HEK293 (cell line): ENCODE results near the gene ADRA1B.

Experiments used
- CTCF ChIA-PET: fragments of 350-600 bp; formaldehyde crosslinking; extraction: SDS; loops from one replicate; lab custom pipeline; 2021; ENCODE audit warnings: antibody characterized with exemption; lab: Yijun Ruan, JAX
- POLR2A ChIA-PET: fragments of 300-600 bp; formaldehyde crosslinking; extraction: SDS; loops from one replicate; lab custom pipeline; 2020; ENCODE audit warnings: antibody characterized with exemption, inconsistent platforms; lab: Yijun Ruan, JAX
- H3K27ac ChIP-seq: fragments of 200-500 bp; sonication (Bioruptor generic); 2 replicates; pipeline ENCODE4 v1.5.1; 2014; ENCODE audit warnings: low read depth, low read length, control low read depth, inconsistent platforms; ENCODE audit errors: extremely low read depth
- H3K36me3 ChIP-seq, 2 experiments: fragments of 200-500 bp in 1 of 2; sonication (Bioruptor generic) in 1 of 2; 1 replicate in 1 of 2; 2 replicates in 1 of 2; pipeline ENCODE4 v1.5.1; 2014 to 2017; ENCODE audit warnings: inconsistent platforms in 2 of 2, low read length in 2 of 2; ENCODE audit not compliant: control insufficient read depth in 2 of 2, insufficient read depth in 1 of 2
- H3K4me1 ChIP-seq: fragments of 200-500 bp; sonication (Bioruptor generic); 2 replicates; pipeline ENCODE4 v1.5.1; 2014; ENCODE audit warnings: mild to moderate bottlenecking, low read length, inconsistent platforms; ENCODE audit not compliant: control insufficient read depth, insufficient read depth
- H3K4me3 ChIP-seq: 2 replicates; pipeline ENCODE4 v1.5.1; 2011; ENCODE audit warnings: low read depth, mild to moderate bottlenecking, control low read depth, low read length, moderate library complexity
- H3K9me3 ChIP-seq: fragments of 200-500 bp; sonication (Bioruptor generic); 2 replicates; pipeline ENCODE4 v1.5.1; 2014; ENCODE audit warnings: low read depth, low read length, inconsistent platforms; ENCODE audit not compliant: control insufficient read depth, insufficient read depth
- BCL11B ChIP-seq: fragments of 450-650 bp; formaldehyde crosslinking; IDR thresholded peaks from 2 replicates; pipeline ENCODE4 v1.5.1; 2016; ENCODE audit warnings: low read depth, missing biosample characterization, missing genetic modification characterization
- KLF9 ChIP-seq: fragments of 450-650 bp; formaldehyde crosslinking; IDR thresholded peaks from 2 replicates; pipeline ENCODE4 v1.5.1; 2016; ENCODE audit warnings: missing biosample characterization, missing genetic modification characterization, low read depth
- MZF1 ChIP-seq: fragments of 450-650 bp; formaldehyde crosslinking; IDR thresholded peaks from 2 replicates; pipeline ENCODE4 v1.5.1; 2017; ENCODE audit warnings: missing biosample characterization, missing genetic modification characterization, borderline replicate concordance
- OVOL3 ChIP-seq: fragments of 450-650 bp; formaldehyde crosslinking; IDR thresholded peaks from 2 replicates; pipeline ENCODE4 v1.5.1; 2016; ENCODE audit warnings: missing biosample characterization, missing genetic modification characterization
- SCRT1 ChIP-seq: fragments of 450-650 bp; formaldehyde crosslinking; IDR thresholded peaks from 2 replicates; pipeline ENCODE4 v1.5.1; 2016; ENCODE audit warnings: missing biosample characterization, missing genetic modification characterization, borderline replicate concordance
- TCF7L2 ChIP-seq: IDR thresholded peaks from 2 replicates; pipeline ENCODE4 v1.6.1; 2011; ENCODE audit warnings: low read depth, mild to moderate bottlenecking, inconsistent platforms, low read length, moderate library complexity, borderline replicate concordance
- YY2 ChIP-seq: fragments of 450-650 bp; formaldehyde crosslinking; IDR thresholded peaks from 2 replicates; pipeline ENCODE4 v1.5.1; 2016; ENCODE audit warnings: missing biosample characterization, missing genetic modification characterization
- ZBTB21 ChIP-seq: fragments of 450-650 bp; formaldehyde crosslinking; IDR thresholded peaks from 2 replicates; pipeline ENCODE4 v1.5.1; 2017; ENCODE audit warnings: missing biosample characterization, missing genetic modification characterization
- ZFHX2 ChIP-seq: fragments of 450-650 bp; formaldehyde crosslinking; conservative IDR thresholded peaks from 2 replicates; pipeline ENCODE4 v1.5.1; 2016; ENCODE audit warnings: missing biosample characterization, missing genetic modification characterization
- ZFP41 ChIP-seq: fragments of 450-650 bp; formaldehyde crosslinking; IDR thresholded peaks from 2 replicates; pipeline ENCODE4 v1.5.1; 2016; ENCODE audit warnings: missing biosample characterization, missing genetic modification characterization, borderline replicate concordance
- ZNF16 ChIP-seq: fragments of 450-650 bp; formaldehyde crosslinking; IDR thresholded peaks from 2 replicates; pipeline ENCODE4 v1.5.1; 2016; ENCODE audit warnings: low read depth, missing biosample characterization, missing genetic modification characterization
- ZNF184 ChIP-seq: fragments of 450-650 bp; IDR thresholded peaks from 2 replicates; pipeline ENCODE4 v1.5.1; 2018; ENCODE audit warnings: missing biosample characterization, mild to moderate bottlenecking, missing genetic modification characterization
- ZNF394 ChIP-seq: fragments of 450-650 bp; formaldehyde crosslinking; IDR thresholded peaks from 2 replicates; pipeline ENCODE4 v1.5.1; 2016; ENCODE audit warnings: missing biosample characterization, missing genetic modification characterization, mild to moderate bottlenecking, moderate library complexity, borderline replicate concordance
- ZNF530 ChIP-seq: fragments of 450-650 bp; formaldehyde crosslinking; IDR thresholded peaks from 2 replicates; pipeline ENCODE4 v1.5.1; 2016; ENCODE audit warnings: low read depth, missing biosample characterization, missing genetic modification characterization
- ZNF624 ChIP-seq: fragments of 450-650 bp; formaldehyde crosslinking; IDR thresholded peaks from 2 replicates; pipeline ENCODE4 v1.5.1; 2017; ENCODE audit warnings: missing biosample characterization, missing genetic modification characterization
- ZNF677 ChIP-seq: fragments of 450-650 bp; IDR thresholded peaks from 2 replicates; pipeline ENCODE4 v1.5.0; 2018; ENCODE audit warnings: missing biosample characterization, mild to moderate bottlenecking, missing genetic modification characterization, moderate library complexity
- TF ChIP-seq, protein P1 (sequence below): fragments of 450-650 bp; formaldehyde crosslinking; IDR thresholded peaks from 2 replicates; pipeline ENCODE4 v1.5.1; 2016; ENCODE audit warnings: missing biosample characterization, missing genetic modification characterization, low read depth
- TF ChIP-seq, protein P2 (sequence below): fragments of 450-650 bp; formaldehyde crosslinking; IDR thresholded peaks from 2 replicates; pipeline ENCODE4 v1.5.1; 2016; ENCODE audit warnings: missing biosample characterization, missing genetic modification characterization, low read depth
- TF ChIP-seq, protein P3 (sequence below): fragments of 450-650 bp; formaldehyde crosslinking; IDR thresholded peaks from 2 replicates; pipeline ENCODE4 v1.5.1; 2016; ENCODE audit warnings: missing biosample characterization, missing genetic modification characterization

Gene ADRA1B

DNA sequence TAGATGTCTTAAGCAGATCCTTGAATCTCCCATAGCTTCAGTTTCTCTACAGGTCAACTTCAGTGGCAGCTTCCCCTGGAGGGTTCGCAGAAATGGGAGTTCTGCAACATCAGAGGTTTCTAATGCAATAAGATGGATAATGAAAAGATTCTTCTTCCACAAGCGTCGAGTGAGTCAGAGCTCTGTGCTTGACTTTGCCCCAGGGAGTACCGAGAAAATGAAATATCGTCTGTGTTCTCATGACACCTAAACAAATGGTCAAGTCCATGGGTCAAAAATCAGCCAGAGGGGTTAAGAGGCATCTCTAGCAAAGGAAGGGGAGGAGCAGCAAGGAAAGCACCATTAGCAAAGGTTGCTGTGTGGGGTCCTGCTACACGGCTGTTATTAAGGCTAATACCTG, 3.2 kb upstream of the ADRA1B start:
- H3K27ac ChIP-seq: no peak overlapping the region
- peaks cover under 1% of the 10 kb centered on the region for H3K4me1 ChIP-seq
- TF ChIP-seq YY2 (tag by site-specific recombination) (no peak), ZBTB21 (tag by site-specific recombination) (no peak), OVOL3 (tag by site-specific recombination) (no peak), TCF7L2 (no peak), SCRT1 (tag by site-specific recombination) (no peak)
- TF ChIP-seq, protein P1, sequence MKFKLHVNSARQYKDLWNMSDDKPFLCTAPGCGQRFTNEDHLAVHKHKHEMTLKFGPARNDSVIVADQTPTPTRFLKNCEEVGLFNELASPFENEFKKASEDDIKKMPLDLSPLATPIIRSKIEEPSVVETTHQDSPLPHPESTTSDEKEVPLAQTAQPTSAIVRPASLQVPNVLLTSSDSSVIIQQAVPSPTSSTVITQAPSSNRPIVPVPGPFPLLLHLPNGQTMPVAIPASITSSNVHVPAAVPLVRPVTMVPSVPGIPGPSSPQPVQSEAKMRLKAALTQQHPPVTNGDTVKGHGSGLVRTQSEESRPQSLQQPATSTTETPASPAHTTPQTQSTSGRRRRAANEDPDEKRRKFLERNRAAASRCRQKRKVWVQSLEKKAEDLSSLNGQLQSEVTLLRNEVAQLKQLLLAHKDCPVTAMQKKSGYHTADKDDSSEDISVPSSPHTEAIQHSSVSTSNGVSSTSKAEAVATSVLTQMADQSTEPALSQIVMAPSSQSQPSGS (tag by site-specific recombination): no peak
- H3K36me3 ChIP-seq: no peaks in the 10 kb centered on the region
- CTCF ChIA-PET: interaction anchor here (0.6 to 3.9 kb wide), 6 partner anchors 74 to 710 kb away, joined by 3 to 20 read pairs (median 4); no protein-coding TSS in a partner anchor
- POLR2A ChIA-PET: no interaction called here
- no peaks in the 10 kb centered on the region for H3K9me3 ChIP-seq
- no peak overlapping the region for H3K4me3 ChIP-seq

DNA sequence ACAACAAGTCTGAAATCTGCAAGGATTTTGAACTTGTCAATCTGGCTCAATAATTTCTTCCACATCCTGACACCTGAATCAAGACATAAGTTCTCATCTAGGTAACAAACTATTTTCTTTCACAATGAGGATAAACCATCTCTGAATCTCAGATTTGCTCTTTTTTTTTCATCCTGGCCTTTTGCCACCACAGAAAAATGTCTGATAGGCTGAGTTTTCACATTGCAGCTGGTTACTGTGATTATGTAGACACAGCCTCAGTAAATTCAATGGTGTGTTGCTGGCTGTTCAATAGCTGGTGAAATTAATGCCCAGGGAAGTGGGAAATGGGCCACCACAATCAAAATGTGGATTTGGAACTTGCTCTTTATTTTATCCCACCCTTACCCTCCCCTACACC, 2.8 kb upstream of the ADRA1B start:
- CTCF ChIA-PET: interaction anchor here (0.6 to 3.9 kb wide), 5 partner anchors 74 to 711 kb away, joined by 3 to 20 read pairs (median 5); no protein-coding TSS in a partner anchor
- POLR2A ChIA-PET: no interaction called here
- TF ChIP-seq MZF1: no peak
- no peak for TF ChIP-seq ZNF677
- TF ChIP-seq, protein P2, sequence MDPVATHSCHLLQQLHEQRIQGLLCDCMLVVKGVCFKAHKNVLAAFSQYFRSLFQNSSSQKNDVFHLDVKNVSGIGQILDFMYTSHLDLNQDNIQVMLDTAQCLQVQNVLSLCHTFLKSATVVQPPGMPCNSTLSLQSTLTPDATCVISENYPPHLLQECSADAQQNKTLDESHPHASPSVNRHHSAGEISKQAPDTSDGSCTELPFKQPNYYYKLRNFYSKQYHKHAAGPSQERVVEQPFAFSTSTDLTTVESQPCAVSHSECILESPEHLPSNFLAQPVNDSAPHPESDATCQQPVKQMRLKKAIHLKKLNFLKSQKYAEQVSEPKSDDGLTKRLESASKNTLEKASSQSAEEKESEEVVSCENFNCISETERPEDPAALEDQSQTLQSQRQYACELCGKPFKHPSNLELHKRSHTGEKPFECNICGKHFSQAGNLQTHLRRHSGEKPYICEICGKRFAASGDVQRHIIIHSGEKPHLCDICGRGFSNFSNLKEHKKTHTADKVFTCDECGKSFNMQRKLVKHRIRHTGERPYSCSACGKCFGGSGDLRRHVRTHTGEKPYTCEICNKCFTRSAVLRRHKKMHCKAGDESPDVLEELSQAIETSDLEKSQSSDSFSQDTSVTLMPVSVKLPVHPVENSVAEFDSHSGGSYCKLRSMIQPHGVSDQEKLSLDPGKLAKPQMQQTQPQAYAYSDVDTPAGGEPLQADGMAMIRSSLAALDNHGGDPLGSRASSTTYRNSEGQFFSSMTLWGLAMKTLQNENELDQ (tag by site-specific recombination): no peak
- no peak for TF ChIP-seq ZNF184
- TF ChIP-seq ZNF394 (tag by site-specific recombination): no peak
- no peak for TF ChIP-seq ZNF16
- TF ChIP-seq, protein P3, sequence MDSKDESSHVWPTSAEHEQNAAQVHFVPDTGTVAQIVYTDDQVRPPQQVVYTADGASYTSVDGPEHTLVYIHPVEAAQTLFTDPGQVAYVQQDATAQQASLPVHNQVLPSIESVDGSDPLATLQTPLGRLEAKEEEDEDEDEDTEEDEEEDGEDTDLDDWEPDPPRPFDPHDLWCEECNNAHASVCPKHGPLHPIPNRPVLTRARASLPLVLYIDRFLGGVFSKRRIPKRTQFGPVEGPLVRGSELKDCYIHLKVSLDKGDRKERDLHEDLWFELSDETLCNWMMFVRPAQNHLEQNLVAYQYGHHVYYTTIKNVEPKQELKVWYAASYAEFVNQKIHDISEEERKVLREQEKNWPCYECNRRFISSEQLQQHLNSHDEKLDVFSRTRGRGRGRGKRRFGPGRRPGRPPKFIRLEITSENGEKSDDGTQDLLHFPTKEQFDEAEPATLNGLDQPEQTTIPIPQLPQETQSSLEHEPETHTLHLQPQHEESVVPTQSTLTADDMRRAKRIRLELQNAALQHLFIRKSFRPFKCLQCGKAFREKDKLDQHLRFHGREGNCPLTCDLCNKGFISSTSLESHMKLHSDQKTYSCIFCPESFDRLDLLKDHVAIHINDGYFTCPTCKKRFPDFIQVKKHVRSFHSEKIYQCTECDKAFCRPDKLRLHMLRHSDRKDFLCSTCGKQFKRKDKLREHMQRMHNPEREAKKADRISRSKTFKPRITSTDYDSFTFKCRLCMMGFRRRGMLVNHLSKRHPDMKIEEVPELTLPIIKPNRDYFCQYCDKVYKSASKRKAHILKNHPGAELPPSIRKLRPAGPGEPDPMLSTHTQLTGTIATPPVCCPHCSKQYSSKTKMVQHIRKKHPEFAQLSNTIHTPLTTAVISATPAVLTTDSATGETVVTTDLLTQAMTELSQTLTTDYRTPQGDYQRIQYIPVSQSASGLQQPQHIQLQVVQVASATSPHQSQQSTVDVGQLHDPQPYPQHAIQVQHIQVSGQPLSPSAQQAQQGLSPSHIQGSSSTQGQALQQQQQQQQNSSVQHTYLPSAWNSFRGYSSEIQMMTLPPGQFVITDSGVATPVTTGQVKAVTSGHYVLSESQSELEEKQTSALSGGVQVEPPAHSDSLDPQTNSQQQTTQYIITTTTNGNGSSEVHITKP (tag by site-specific recombination): no peak
- no peak for TF ChIP-seq ZFHX2
- no peak for TF ChIP-seq ZNF530 (tag by site-specific recombination)
- TF ChIP-seq ZNF624 (tag by site-specific recombination): no peak
- no peak for TF ChIP-seq BCL11B (tag by site-specific recombination)
- no peak for TF ChIP-seq ZFP41 (tag by site-specific recombination)
- no peak for TF ChIP-seq KLF9
- Histone ChIP-seq H3K9me3 (no peaks in the 10 kb centered on the region), H3K4me1 (no peaks in the 10 kb centered on the region; the same call in 1 of the 2 replicates), H3K36me3 (no peaks in the 10 kb centered on the region), H3K27ac (no peak overlapping the region), H3K4me3 (no peak overlapping the region)
